NCI-H2227 (cell line): ENCODE results near the gene SIL1.
"Not testable (repeated sequence)": the region's sequence is repeated elsewhere in the genome, so short reads cannot be mapped to it uniquely, and the experiment has no call there.

Source experiments
- DNase-seq: peaks from one replicate; lab custom pipeline; 2025; ENCODE audit not compliant: unreplicated experiment; lab: John Stamatoyannopoulos, UW

Gene SIL1

GRCh38 chr5:139113892-139114291 is 84.3 kb downstream of the SIL1 start:
- DNase-seq: no peak

GRCh38 chr5:139112362-139112761 is 85.8 kb downstream of the SIL1 start:
- DNase-seq: not testable (repeated sequence)

GRCh38 chr5:139110526-139111168 is 87.5 kb downstream of the SIL1 start:
- DNase-seq: no peak

- DNase-seq: peak; percentile 55
Observed at GRCh38 chr5:139108063-139108824, 89.9 kb downstream of the SIL1 start.

GRCh38 chr5:139105621-139106071 is 92.5 kb downstream of the SIL1 start:
- peak; percentile 54 for DNase-seq

GRCh38 chr5:139104577-139105276 is 93.4 kb downstream of the SIL1 start:
- DNase-seq: no peak

- DNase-seq: no peak
Observed at GRCh38 chr5:139103762-139104161, 94.4 kb downstream of the SIL1 start.

GRCh38 chr5:139100825-139101224 is 97.3 kb downstream of the SIL1 start:
- no peak for DNase-seq

GRCh38 chr5:139094154-139095131 is 103.7 kb downstream of the SIL1 start:
- no peak for DNase-seq

- no peak for DNase-seq
Observed at GRCh38 chr5:139092741-139093343, 105.3 kb downstream of the SIL1 start.

- peak; percentile 30 for DNase-seq
Observed at GRCh38 chr5:139091439-139092156, 106.6 kb downstream of the SIL1 start.

- DNase-seq: no peak
Observed at GRCh38 chr5:139090581-139090980, 107.6 kb downstream of the SIL1 start.

- DNase-seq: no peak
Observed at GRCh38 chr5:139088024-139088423, 110.1 kb downstream of the SIL1 start.

- no peak for DNase-seq
Observed at GRCh38 chr5:139082813-139083498, 115.2 kb downstream of the SIL1 start.

- DNase-seq: no peak
Observed at GRCh38 chr5:139079991-139080610, 118.1 kb downstream of the SIL1 start.

- no peak for DNase-seq
Observed at GRCh38 chr5:139079225-139079990, 118.8 kb downstream of the SIL1 start.

- DNase-seq: no peak
Observed at GRCh38 chr5:139078345-139078744, 119.8 kb downstream of the SIL1 start.

- DNase-seq: no peak
Observed at GRCh38 chr5:139077899-139078298, 120.3 kb downstream of the SIL1 start.
